Measurements from ENCODE around the gene EXOC4.
A peak's percentile ranks its signal among the peaks of the same experiment; 100 is the strongest.

EXOC4 gene

DNA sequence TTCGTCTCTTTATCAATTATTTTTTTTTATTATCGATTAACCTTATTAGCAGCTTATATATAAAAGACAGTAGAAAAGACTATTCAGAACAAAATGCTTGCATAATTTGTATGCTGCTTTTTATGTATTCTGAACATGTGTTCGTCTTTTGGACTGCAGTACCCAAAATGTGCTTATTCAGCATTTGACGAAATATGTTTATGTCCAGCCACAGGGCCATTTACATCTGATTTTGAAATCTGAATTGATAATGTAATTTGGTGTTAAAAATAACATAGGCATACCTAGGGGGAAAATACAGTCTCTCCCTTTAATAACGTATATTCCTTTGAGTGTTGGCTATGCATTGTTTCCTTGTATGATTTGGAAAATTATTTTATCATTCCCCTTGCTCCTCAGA lies 386.0 kb downstream of the EXOC4 start:
- no peaks in the 10 kb centered on the region for H3K9me3 ChIP-seq (ENCODE audit: control insufficient read depth, insufficient read depth, low read depth, low read length)
- TF ChIP-seq ZIC2 (tag by site-specific recombination; IDR thresholded peaks at IDR 0.05) (no peak), ZNF16 (tag by site-specific recombination; IDR thresholded peaks at IDR 0.05; ENCODE audit: low read depth) (no peak), ZNF214 (tag by site-specific recombination; IDR thresholded peaks at IDR 0.05; ENCODE audit: borderline replicate concordance) (no peak), ZNF571 (tag by site-specific recombination; IDR thresholded peaks at IDR 0.05) (no peak), ZNF621 (tag by site-specific recombination; IDR thresholded peaks at IDR 0.05) (no peak), ZNF184 (tag by site-specific recombination; IDR thresholded peaks at IDR 0.05) (no peak), ZNF114 (tag by site-specific recombination; IDR thresholded peaks at IDR 0.05) (no peak), ZNF623 (tag by site-specific recombination; IDR thresholded peaks at IDR 0.05) (no peak), SCRT2 (tag by site-specific recombination; IDR thresholded peaks at IDR 0.05) (no peak), ZNF514 (tag by site-specific recombination; IDR thresholded peaks at IDR 0.05) (no peak), ZSCAN4 (tag by site-specific recombination; IDR thresholded peaks at IDR 0.05) (no peak), KLF9 (tag by site-specific recombination; IDR thresholded peaks at IDR 0.05; ENCODE audit: low read depth) (no peak)
- TF ChIP-seq, protein P1, sequence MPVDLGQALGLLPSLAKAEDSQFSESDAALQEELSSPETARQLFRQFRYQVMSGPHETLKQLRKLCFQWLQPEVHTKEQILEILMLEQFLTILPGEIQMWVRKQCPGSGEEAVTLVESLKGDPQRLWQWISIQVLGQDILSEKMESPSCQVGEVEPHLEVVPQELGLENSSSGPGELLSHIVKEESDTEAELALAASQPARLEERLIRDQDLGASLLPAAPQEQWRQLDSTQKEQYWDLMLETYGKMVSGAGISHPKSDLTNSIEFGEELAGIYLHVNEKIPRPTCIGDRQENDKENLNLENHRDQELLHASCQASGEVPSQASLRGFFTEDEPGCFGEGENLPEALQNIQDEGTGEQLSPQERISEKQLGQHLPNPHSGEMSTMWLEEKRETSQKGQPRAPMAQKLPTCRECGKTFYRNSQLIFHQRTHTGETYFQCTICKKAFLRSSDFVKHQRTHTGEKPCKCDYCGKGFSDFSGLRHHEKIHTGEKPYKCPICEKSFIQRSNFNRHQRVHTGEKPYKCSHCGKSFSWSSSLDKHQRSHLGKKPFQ (tag by site-specific recombination; IDR thresholded peaks at IDR 0.05), result no peak
- TF ChIP-seq, protein P2, sequence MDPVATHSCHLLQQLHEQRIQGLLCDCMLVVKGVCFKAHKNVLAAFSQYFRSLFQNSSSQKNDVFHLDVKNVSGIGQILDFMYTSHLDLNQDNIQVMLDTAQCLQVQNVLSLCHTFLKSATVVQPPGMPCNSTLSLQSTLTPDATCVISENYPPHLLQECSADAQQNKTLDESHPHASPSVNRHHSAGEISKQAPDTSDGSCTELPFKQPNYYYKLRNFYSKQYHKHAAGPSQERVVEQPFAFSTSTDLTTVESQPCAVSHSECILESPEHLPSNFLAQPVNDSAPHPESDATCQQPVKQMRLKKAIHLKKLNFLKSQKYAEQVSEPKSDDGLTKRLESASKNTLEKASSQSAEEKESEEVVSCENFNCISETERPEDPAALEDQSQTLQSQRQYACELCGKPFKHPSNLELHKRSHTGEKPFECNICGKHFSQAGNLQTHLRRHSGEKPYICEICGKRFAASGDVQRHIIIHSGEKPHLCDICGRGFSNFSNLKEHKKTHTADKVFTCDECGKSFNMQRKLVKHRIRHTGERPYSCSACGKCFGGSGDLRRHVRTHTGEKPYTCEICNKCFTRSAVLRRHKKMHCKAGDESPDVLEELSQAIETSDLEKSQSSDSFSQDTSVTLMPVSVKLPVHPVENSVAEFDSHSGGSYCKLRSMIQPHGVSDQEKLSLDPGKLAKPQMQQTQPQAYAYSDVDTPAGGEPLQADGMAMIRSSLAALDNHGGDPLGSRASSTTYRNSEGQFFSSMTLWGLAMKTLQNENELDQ (tag by site-specific recombination; IDR thresholded peaks at IDR 0.05; ENCODE audit: low read depth), result no peak
- TF ChIP-seq, protein P3, sequence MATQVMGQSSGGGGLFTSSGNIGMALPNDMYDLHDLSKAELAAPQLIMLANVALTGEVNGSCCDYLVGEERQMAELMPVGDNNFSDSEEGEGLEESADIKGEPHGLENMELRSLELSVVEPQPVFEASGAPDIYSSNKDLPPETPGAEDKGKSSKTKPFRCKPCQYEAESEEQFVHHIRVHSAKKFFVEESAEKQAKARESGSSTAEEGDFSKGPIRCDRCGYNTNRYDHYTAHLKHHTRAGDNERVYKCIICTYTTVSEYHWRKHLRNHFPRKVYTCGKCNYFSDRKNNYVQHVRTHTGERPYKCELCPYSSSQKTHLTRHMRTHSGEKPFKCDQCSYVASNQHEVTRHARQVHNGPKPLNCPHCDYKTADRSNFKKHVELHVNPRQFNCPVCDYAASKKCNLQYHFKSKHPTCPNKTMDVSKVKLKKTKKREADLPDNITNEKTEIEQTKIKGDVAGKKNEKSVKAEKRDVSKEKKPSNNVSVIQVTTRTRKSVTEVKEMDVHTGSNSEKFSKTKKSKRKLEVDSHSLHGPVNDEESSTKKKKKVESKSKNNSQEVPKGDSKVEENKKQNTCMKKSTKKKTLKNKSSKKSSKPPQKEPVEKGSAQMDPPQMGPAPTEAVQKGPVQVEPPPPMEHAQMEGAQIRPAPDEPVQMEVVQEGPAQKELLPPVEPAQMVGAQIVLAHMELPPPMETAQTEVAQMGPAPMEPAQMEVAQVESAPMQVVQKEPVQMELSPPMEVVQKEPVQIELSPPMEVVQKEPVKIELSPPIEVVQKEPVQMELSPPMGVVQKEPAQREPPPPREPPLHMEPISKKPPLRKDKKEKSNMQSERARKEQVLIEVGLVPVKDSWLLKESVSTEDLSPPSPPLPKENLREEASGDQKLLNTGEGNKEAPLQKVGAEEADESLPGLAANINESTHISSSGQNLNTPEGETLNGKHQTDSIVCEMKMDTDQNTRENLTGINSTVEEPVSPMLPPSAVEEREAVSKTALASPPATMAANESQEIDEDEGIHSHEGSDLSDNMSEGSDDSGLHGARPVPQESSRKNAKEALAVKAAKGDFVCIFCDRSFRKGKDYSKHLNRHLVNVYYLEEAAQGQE (tag by site-specific recombination; IDR thresholded peaks at IDR 0.05), result no peak
- no peak overlapping the region for H3K4me3 ChIP-seq (ENCODE audit: low read depth, low read length)
- ChIA-PET CTCF (no interaction called here), POLR2A (no interaction called here)
- H3K27ac ChIP-seq (ENCODE audit: extremely low read depth, low read depth, low read length), result no peak overlapping the region
- H3K4me1 ChIP-seq (ENCODE audit: control insufficient read depth, insufficient read depth, low read length), result no peaks in the 10 kb centered on the region
- H3K36me3 ChIP-seq (ENCODE audit: control insufficient read depth in 2 of 2, insufficient read depth in 1 of 2, low read length in 2 of 2), result no peaks in the 10 kb centered on the region

DNA sequence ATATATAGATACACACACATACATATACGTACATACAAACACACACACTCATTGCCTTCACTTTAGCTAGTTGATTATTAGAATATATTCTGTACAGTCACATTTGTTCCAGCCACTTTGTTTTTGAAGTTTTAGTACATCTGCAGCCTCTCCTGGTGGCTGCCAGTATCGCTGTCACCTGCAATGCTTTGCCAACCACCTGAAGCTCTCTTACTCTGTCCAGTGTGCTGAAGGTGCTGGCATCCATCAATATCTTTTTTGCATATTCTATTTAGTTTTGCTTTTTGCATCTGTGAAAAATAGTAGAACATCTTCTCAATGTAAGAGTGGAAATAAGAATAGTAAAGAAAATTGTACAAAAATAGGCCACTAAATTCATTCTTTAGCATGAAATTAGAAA lies 388.6 kb downstream of the EXOC4 start:
- no peaks in the 10 kb centered on the region for H3K36me3 ChIP-seq (ENCODE audit: control insufficient read depth in 2 of 2, insufficient read depth in 1 of 2, low read length in 2 of 2)
- H3K4me1 ChIP-seq (ENCODE audit: control insufficient read depth, insufficient read depth, low read length), result peaks cover 4% of the 10 kb centered on the region; the same call in 1 of the 2 replicates
- POLR2A ChIA-PET, result no interaction called here
- CTCF ChIA-PET, result no interaction called here
- H3K9me3 ChIP-seq (ENCODE audit: control insufficient read depth, insufficient read depth, low read depth, low read length), result no peaks in the 10 kb centered on the region
- H3K4me3 ChIP-seq (ENCODE audit: low read depth, low read length), result no peak overlapping the region
- TF ChIP-seq ZNF624 (tag by site-specific recombination; IDR thresholded peaks at IDR 0.05) (no peak), SCRT2 (tag by site-specific recombination; IDR thresholded peaks at IDR 0.05) (0 out of 2 replicates have a peak, but pooled peaks have one; percentile 21)
- TF ChIP-seq, protein P3 (tag by site-specific recombination; IDR thresholded peaks at IDR 0.05), result peak; percentile 80
- H3K27ac ChIP-seq (ENCODE audit: extremely low read depth, low read depth, low read length), result no peak overlapping the region
